Lung (tissue), 12 donors: Measurements from ENCODE around the gene FAM209B. TPM values are rescaled to one million over a fixed set of nuclear protein-coding genes. Genes with fewer than 3 reads are reported as not detected.

Experiments
- ATAC-seq: fragments of 200-7000 bp; cut with Tn5 transposase; one replicate; pipeline ENCODE4 v1.9.1; 2020; ENCODE audit warnings: moderate number of reproducible peaks; ENCODE audit not compliant: insufficient read depth, low FRiP score
- DNase-seq, 3 donors: peaks; one replicate each; pipeline ENCODE4 v3.0.0-alpha.2; 2013 to 2017
- H3K27ac ChIP-seq, 2 donors: one replicate each; pipeline ENCODE4 v1.5.1; 2013; ENCODE audit warnings: mild to moderate bottlenecking in 2 of 2, moderate library complexity in 2 of 2, control low read depth in 1 of 2, inconsistent platforms in 1 of 2, low read depth in 1 of 2, low read length in 1 of 2
- H3K27me3 ChIP-seq, 3 donors: one replicate each; pipeline ENCODE4 v1.5.1; 2013; ENCODE audit warnings: low read length in 2 of 3; ENCODE audit not compliant: control insufficient read depth in 3 of 3, insufficient read depth in 3 of 3
- H3K36me3 ChIP-seq, 4 donors: one replicate each; pipeline ENCODE4 v1.5.1; 2013; ENCODE audit warnings: low read length in 4 of 4, mild to moderate bottlenecking in 1 of 4, moderate library complexity in 1 of 4; ENCODE audit not compliant: control insufficient read depth in 4 of 4, insufficient read depth in 4 of 4
- H3K4me1 ChIP-seq, 5 donors: one replicate each; pipeline ENCODE4 v1.5.1; 2013; ENCODE audit warnings: low read length in 5 of 5, mild to moderate bottlenecking in 2 of 5, moderate library complexity in 1 of 5; ENCODE audit not compliant: control insufficient read depth in 5 of 5, insufficient read depth in 5 of 5
- H3K4me3 ChIP-seq: one replicate; pipeline ENCODE4 v1.5.1; 2013; ENCODE audit warnings: mild to moderate bottlenecking, control low read depth, moderate library complexity
- H3K9ac ChIP-seq, 2 donors: one replicate each; pipeline ENCODE4 v1.5.1; 2013; ENCODE audit warnings: low read length in 2 of 2, control low read depth in 1 of 2; ENCODE audit not compliant: insufficient read depth in 1 of 2
- H3K9me3 ChIP-seq, 4 donors: one replicate each; pipeline ENCODE4 v1.5.1; 2013; ENCODE audit warnings: low read length in 3 of 4, mild to moderate bottlenecking in 1 of 4, moderate library complexity in 1 of 4; ENCODE audit not compliant: control insufficient read depth in 4 of 4, insufficient read depth in 3 of 4
- WGBS, 2 donors: extraction: QIAGEN DNeasy Blood & Tissue Kit; methylation state at CpG; one replicate each; pipeline ENCODE4 v1.1.7; 2013; 5-methylcytosine and 5-hydroxymethylcytosine counted together
- polyA plus RNA-seq, 2 donors: library from polyadenylated mRNA; stranded (reverse); fragments of 200-250 nt; gene quantifications; one replicate each; pipeline ENCODE4 v1.2.1, GENCODE V29; 2013
- total RNA-seq, 2 donors: library from RNA; depleted of rRNA in 1 of 2; stranded (reverse); fragments of >200 nt in 1 of 2; gene quantifications; one replicate each; pipeline ENCODE4 v1.2.1, GENCODE V29; 2014 to 2021
- TF ChIP-seq, protein P1 (sequence below): IDR thresholded peaks from 2 replicates; pipeline ENCODE4 v1.5.1; 2012; ENCODE audit warnings: mild to moderate bottlenecking; ENCODE audit errors: control extremely low read depth, extremely low read depth
- donor health status: control.
- donor health status: control.
- donor health status: Bipolar disorder and iron deficiency.
- donor health status: healthy.
- donor health status: DM: yes; HTN: yes; CAD: no.

FAM209B gene
- total and polyA plus RNA-seq, 4 donors, result 0.55 to 1.3 (median 0.64) TPM; not detected in 1

DNA sequence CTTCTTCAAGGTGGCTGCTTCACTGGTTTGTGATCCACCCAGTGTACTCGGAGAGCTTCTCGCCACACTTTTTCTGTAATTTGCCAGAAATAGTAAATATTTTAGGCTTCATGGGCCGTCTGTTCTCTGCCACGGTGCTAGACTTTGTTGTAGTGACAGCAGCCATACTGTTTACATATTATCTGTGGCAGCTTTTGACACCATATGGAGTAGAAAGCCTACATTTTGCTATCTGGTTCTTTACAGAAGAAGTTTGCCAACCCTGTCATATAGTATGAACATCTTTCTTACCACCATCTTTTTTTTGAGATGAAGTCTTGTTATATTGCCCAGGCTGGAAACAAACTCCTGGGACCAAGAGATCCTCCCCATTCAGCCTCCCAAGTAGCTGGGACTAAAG, 32.5 kb downstream of the FAM209B start:
- DNase-seq (no peak), ATAC-seq (no peak)
- H3K9ac ChIP-seq, result no peak overlapping the region
- H3K27ac ChIP-seq, result no peak overlapping the region
- TF ChIP-seq, protein P1, sequence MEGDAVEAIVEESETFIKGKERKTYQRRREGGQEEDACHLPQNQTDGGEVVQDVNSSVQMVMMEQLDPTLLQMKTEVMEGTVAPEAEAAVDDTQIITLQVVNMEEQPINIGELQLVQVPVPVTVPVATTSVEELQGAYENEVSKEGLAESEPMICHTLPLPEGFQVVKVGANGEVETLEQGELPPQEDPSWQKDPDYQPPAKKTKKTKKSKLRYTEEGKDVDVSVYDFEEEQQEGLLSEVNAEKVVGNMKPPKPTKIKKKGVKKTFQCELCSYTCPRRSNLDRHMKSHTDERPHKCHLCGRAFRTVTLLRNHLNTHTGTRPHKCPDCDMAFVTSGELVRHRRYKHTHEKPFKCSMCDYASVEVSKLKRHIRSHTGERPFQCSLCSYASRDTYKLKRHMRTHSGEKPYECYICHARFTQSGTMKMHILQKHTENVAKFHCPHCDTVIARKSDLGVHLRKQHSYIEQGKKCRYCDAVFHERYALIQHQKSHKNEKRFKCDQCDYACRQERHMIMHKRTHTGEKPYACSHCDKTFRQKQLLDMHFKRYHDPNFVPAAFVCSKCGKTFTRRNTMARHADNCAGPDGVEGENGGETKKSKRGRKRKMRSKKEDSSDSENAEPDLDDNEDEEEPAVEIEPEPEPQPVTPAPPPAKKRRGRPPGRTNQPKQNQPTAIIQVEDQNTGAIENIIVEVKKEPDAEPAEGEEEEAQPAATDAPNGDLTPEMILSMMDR, result no peak
- H3K9me3 ChIP-seq, result no peaks in the 10 kb centered on the region
- no peaks in the 10 kb centered on the region for H3K36me3 ChIP-seq
- WGBS, 2 donors, result 84 to 90% methylated on average over 4 of the region's 4 CpGs
- H3K27me3 ChIP-seq, result no peaks in the 10 kb centered on the region
- no peak overlapping the region for H3K4me3 ChIP-seq
- peaks cover 0 to 4% (median 0%) of the 10 kb centered on the region in 5 donors for H3K4me1 ChIP-seq

DNA sequence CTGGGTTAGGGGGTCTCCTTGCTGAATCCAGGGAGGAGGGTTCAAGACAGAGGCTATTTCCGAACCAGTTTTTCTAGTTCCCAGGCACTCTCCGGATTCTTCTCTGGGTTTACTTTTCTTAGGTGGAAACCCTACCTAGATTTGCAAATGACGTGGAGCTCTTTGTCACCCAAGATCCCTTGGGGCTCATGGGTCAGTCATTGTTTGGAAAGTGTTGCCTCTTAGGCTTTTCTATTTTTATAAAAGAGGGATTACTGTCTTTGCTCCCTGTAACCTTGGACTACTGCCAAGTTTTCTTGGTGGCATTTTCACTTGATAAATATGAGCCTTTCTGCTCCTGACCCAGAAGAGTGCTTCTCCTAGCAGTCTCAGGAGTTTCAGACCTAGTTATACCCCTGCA, 33.6 kb downstream of the FAM209B start:
- peaks cover 0 to 4% (median 0%) of the 10 kb centered on the region in 5 donors for H3K4me1 ChIP-seq
- no peak overlapping the region for H3K27ac ChIP-seq
- DNase-seq (peak; percentile 41 to 72 (median 44)), ATAC-seq (no peak)
- H3K36me3 ChIP-seq, result no peaks in the 10 kb centered on the region
- H3K27me3 ChIP-seq, result no peaks in the 10 kb centered on the region
- TF ChIP-seq, protein P1, result no peak
- H3K9ac ChIP-seq, result no peak overlapping the region
- H3K9me3 ChIP-seq, result no peaks in the 10 kb centered on the region
- 49 to 68% methylated on average over 3 of the region's 3 CpGs for WGBS, 2 donors
- no peak overlapping the region for H3K4me3 ChIP-seq

DNA sequence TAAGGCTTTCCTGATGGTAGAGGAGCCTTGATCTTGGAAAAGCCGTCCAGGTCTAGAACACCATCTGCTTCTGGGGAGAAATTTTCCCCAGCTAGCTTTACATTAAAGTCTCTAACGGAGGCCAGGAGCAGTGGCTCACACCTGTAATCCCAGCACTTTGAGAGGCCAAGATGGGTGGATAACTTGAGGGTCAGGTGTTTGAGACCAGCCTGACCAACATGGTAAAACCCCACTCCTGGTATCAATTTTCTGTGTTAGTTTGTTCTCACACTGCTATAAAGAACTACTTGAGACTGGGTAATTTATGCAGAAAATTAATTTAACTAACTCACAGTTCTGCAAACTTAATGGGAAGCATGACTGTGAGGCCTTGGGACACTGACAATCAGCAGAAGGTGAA, 37.8 kb downstream of the FAM209B start:
- Histone ChIP-seq H3K27me3 (no peaks in the 10 kb centered on the region), H3K4me1 (peaks cover 0 to 4% (median 0%) of the 10 kb centered on the region in 5 donors), H3K4me3 (no peak overlapping the region), H3K9ac (no peak overlapping the region), H3K36me3 (no peaks in the 10 kb centered on the region), H3K27ac (no peak overlapping the region), H3K9me3 (no peaks in the 10 kb centered on the region)
- ATAC-seq, result no peak
- no peak for DNase-seq
- TF ChIP-seq, protein P1, result no peak
- 0 to 18% methylated on average over 2 of the region's 2 CpGs for WGBS, 2 donors

DNA sequence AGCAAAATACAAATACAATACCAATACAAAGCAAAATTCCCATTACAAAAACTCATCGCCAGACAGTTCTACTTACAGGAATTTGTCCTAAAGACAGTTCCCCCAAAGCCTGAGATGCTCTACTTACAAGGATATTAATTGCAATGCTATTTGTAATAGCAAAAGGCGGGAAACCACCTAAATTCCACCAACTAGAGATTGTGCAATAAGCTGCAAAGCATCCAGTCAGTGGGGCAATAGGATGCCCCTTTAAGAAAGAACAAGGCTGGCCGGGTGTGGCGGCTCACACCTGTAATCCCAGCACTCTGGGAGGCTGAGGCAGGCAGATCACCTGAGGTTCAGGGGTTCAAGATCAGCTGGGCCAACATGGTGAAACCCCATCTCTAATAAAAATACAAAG, 39.1 kb downstream of the FAM209B start:
- ATAC-seq (no peak), DNase-seq (no peak)
- Histone ChIP-seq H3K27ac (no peak overlapping the region), H3K9ac (no peak overlapping the region), H3K4me3 (no peak overlapping the region), H3K36me3 (no peaks in the 10 kb centered on the region), H3K9me3 (no peaks in the 10 kb centered on the region), H3K27me3 (no peaks in the 10 kb centered on the region), H3K4me1 (peaks cover 0 to 5% (median 0%) of the 10 kb centered on the region in 5 donors)
- 67 to 75% methylated on average over 4 of the region's 4 CpGs for WGBS, 2 donors
- TF ChIP-seq, protein P1, result no peak
